Mammary epithelial cell (primary cell): ENCODE data around the gene IFI16.

Experiments
- EZH2 ChIP-seq: IDR thresholded peaks from 2 replicates; pipeline ENCODE4 v1.6.1; 2012; ENCODE audit warnings: low read length, inconsistent platforms, borderline replicate concordance
- TF ChIP-seq, protein P1 (sequence below), 2 donors: IDR thresholded peaks in 1 of 2; conservative IDR thresholded peaks in 1 of 2; 2 replicates each; pipeline ENCODE4 v1.5.1; 2011 to 2012; ENCODE audit warnings: inconsistent platforms in 2 of 2, low read length in 2 of 2, mild to moderate bottlenecking in 2 of 2, control low read depth in 1 of 2, low read depth in 1 of 2; ENCODE audit not compliant: insufficient read depth in 1 of 2; ENCODE audit errors: extremely low read depth in 1 of 2

DNA sequence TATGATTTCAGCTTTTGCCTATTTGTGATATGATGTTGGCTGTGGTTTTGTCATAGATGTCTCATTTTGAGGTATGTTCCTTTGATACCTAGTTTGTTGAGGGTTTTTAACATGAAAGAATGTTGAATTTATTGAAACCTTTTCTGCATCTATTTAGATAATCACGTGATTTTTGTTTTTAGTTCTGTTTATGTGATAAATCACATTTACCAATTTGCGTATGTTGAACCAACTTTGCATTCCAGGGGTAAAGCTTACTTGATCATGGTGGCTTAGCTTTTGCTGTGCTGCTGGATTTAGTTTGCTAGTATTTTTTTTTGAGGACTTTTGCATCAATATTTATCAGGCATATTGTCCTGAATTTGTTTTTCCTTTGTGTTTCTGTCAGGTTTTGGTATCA, 26.5 kb upstream of the IFI16 start:
- TF ChIP-seq, protein P1, sequence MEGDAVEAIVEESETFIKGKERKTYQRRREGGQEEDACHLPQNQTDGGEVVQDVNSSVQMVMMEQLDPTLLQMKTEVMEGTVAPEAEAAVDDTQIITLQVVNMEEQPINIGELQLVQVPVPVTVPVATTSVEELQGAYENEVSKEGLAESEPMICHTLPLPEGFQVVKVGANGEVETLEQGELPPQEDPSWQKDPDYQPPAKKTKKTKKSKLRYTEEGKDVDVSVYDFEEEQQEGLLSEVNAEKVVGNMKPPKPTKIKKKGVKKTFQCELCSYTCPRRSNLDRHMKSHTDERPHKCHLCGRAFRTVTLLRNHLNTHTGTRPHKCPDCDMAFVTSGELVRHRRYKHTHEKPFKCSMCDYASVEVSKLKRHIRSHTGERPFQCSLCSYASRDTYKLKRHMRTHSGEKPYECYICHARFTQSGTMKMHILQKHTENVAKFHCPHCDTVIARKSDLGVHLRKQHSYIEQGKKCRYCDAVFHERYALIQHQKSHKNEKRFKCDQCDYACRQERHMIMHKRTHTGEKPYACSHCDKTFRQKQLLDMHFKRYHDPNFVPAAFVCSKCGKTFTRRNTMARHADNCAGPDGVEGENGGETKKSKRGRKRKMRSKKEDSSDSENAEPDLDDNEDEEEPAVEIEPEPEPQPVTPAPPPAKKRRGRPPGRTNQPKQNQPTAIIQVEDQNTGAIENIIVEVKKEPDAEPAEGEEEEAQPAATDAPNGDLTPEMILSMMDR (conservative IDR thresholded peaks at IDR 0.05 in 1 of 2, IDR thresholded peaks at IDR 0.05 in 1 of 2; ENCODE audit: extremely low read depth in 1 of 2, insufficient read depth in 1 of 2, low read depth in 1 of 2, low read length in 2 of 2) = no peak
- no peak for TF ChIP-seq EZH2
